HG03571 (cell line): ENCODE results near the gene TMC6.
"Not testable (repeated sequence)": the region's sequence is repeated elsewhere in the genome, so short reads cannot be mapped to it uniquely, and the experiment has no call there.

Experiments
- ATAC-seq: cut with Tn5 transposase; IDR thresholded peaks from one replicate; pipeline ENCODE4 v1.9.1; 2021; ENCODE audit not compliant: unreplicated experiment

Gene TMC6

GRCh38 chr17:78159575-78160158, 31.1 kb upstream of the TMC6 start:
- no peak for ATAC-seq

GRCh38 chr17:78154903-78155811, 26.6 kb upstream of the TMC6 start:
- ATAC-seq: peak; percentile 42

GRCh38 chr17:78151514-78152008, 23.0 kb upstream of the TMC6 start:
- no peak for ATAC-seq

- ATAC-seq: no peak
Observed at GRCh38 chr17:78148286-78149016, 19.9 kb upstream of the TMC6 start.

- no peak for ATAC-seq
Observed at GRCh38 chr17:78147315-78147998, 18.9 kb upstream of the TMC6 start.

GRCh38 chr17:78146881-78147280, 18.3 kb upstream of the TMC6 start:
- no peak for ATAC-seq

- no peak for ATAC-seq
Observed at GRCh38 chr17:78146471-78146869, 17.9 kb upstream of the TMC6 start.

- no peak for ATAC-seq
Observed at GRCh38 chr17:78144736-78145641, 16.4 kb upstream of the TMC6 start.

- ATAC-seq: no peak
Observed at GRCh38 chr17:78144147-78144719, 15.7 kb upstream of the TMC6 start.

- ATAC-seq: no peak
Observed at GRCh38 chr17:78143214-78144146, 14.9 kb upstream of the TMC6 start.

- ATAC-seq: no peak
Observed at GRCh38 chr17:78142119-78142861, 13.7 kb upstream of the TMC6 start.

- ATAC-seq: no peak
Observed at GRCh38 chr17:78141437-78142118, 13.0 kb upstream of the TMC6 start.

- ATAC-seq: peak; percentile 53
Observed at GRCh38 chr17:78140169-78141051, 11.9 kb upstream of the TMC6 start.

- not testable (repeated sequence) for ATAC-seq
Observed at GRCh38 chr17:78139861-78140168, 11.3 kb upstream of the TMC6 start.

GRCh38 chr17:78138204-78139060, 9.9 kb upstream of the TMC6 start:
- no peak for ATAC-seq
